Adipocyte (in vitro differentiated cells): Measurements from ENCODE around the gene NFATC1.
"Not testable (repeated sequence)": the region's sequence is repeated elsewhere in the genome, so short reads cannot be mapped to it uniquely, and the experiment has no call there.

ENCODE experiments used
- DNase-seq: peaks from one replicate; pipeline ENCODE4 v3.0.0-alpha.2; 2015; ENCODE audit warnings: low read depth
- H3K27me3 ChIP-seq: replicated peaks from 2 replicates; pipeline ENCODE4 v1.7.0; 2013; ENCODE audit warnings: mild to moderate bottlenecking, low read length, moderate library complexity; ENCODE audit not compliant: control insufficient read depth, insufficient read depth
- H3K36me3 ChIP-seq: 2 replicates; pipeline ENCODE4 v1.7.0; 2013; ENCODE audit warnings: low read length, mild to moderate bottlenecking, moderate library complexity; ENCODE audit not compliant: control insufficient read depth, insufficient read depth, severe bottlenecking
- H3K4me1 ChIP-seq: 2 replicates; pipeline ENCODE4 v1.7.0; 2013; ENCODE audit warnings: mild to moderate bottlenecking, low read length, moderate library complexity; ENCODE audit not compliant: control insufficient read depth, insufficient read depth
- H3K4me3 ChIP-seq: 2 replicates; pipeline ENCODE4 v1.7.0; 2013; ENCODE audit warnings: mild to moderate bottlenecking, low read length, moderate library complexity
- H3K9ac ChIP-seq: 2 replicates; pipeline ENCODE4 v1.7.0; 2013; ENCODE audit warnings: mild to moderate bottlenecking, low read length, moderate library complexity
- H3K9me3 ChIP-seq: 2 replicates; pipeline ENCODE4 v1.7.0; 2013; ENCODE audit warnings: mild to moderate bottlenecking, low read length, moderate library complexity; ENCODE audit not compliant: control insufficient read depth

NFATC1 gene

DNA sequence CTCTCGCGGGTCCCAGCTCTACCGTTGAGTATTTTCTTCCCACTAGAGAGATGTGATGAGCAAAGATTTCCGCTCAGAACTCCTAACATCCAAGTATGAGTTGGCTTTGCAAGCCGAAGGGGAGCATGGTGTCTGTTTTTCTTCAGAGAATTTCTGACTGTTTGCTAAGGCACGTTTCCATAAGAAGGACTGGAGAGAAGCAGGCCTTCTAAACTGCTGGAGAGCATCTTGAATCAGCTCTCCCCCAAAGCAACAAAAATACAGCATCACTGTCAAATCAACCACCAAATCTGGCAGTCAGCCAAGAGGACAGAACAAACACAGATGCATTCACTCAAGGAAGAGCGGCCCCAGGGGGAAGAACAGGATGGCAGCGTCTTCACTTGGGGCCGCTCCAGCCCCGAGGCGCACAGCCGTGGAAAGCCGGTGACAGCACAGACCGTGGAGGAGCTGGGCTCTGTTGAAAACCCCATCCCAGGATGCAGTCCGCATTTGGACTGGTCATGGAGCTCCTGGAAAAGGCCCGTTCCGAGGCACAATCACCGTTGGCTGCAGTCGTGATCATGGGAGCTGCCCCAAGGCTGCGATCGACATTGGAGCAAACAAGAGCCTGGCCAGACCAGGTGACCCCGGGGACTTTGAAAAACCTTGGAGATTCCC is 101.4 kb downstream of the NFATC1 start:
- Histone ChIP-seq H3K9me3 (peaks cover 35% of the 10 kb centered on the region), H3K9ac (no peak overlapping the region), H3K4me3 (no peak overlapping the region), H3K4me1 (no peaks in the 10 kb centered on the region), H3K36me3 (no peaks in the 10 kb centered on the region), H3K27me3 (no peaks in the 10 kb centered on the region)
- peak; percentile 44 for DNase-seq

DNA sequence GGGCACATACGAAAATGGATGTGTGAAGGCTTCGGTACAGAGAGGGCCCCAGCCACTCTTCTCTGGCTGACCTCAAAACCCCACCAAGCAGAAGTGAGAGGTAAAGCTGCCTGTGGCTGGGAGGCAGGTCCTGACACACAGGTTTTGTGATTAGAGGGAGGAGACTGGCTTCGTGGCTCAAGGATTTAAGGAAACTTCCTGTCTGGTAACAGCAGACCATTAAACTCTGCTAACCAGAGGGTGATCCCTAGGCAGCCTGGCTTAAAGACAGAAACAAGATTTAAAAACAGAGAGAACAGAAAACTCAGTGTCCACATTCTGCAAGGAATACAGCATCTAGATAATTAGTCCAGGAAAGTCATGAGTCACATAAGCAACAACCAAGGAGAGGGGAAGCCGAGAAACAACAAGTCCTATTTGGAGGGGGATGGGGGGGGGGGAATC is 101.9 kb downstream of the NFATC1 start:
- Histone ChIP-seq H3K4me1 (no peaks in the 10 kb centered on the region), H3K9ac (no peak overlapping the region), H3K4me3 (no peak overlapping the region), H3K36me3 (no peaks in the 10 kb centered on the region), H3K27me3 (peaks cover 1% of the 10 kb centered on the region), H3K9me3 (peaks cover 35% of the 10 kb centered on the region)
- no peak for DNase-seq

DNA sequence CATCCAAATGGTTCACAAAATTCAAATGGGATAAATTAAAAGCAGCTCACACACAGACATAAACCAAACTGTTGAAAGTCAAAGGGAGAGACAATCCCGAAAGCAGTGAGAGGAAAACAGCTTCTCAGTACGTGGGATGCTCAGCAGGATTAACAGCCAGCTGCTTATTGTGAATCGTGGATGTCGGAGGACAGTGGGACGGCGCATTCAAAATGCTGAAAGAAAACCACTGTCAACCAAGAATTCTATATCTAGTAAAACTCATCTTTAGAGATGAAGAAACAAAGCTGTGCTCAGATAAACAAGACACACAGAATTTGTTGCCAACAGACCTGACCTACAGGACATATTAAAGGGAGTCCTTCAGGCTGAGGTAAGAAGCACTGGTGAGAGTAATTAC is 102.9 kb downstream of the NFATC1 start:
- Histone ChIP-seq H3K27me3 (peaks cover 8% of the 10 kb centered on the region), H3K9me3 (peaks cover 35% of the 10 kb centered on the region), H3K36me3 (no peaks in the 10 kb centered on the region), H3K9ac (no peak overlapping the region), H3K4me3 (peak overlapping the region; percentile 13), H3K4me1 (no peaks in the 10 kb centered on the region)
- no peak for DNase-seq

DNA sequence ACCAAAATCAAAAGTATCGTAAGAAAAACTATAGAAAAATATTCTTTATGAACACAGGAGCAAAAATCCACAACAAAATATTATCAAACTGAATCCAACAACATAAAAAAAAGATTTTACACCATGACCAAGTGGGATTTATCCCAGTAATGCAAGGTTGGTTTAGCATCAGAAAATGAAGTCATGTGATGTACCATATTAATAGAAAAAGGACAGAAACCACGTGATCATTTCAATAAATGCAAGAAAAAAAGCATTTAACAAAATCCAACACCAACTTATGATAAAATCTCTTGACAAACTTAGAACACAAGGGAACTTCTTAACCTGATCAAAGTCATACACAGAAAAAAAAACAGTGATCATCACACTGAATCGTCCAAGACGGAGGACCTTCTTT is 105.3 kb downstream of the NFATC1 start:
- Histone ChIP-seq H3K27me3 (peaks cover 8% of the 10 kb centered on the region), H3K4me3 (no peak overlapping the region), H3K36me3 (no peaks in the 10 kb centered on the region), H3K9me3 (peaks cover 35% of the 10 kb centered on the region), H3K9ac (no peak overlapping the region), H3K4me1 (peaks cover 1% of the 10 kb centered on the region)
- DNase-seq, result no peak

DNA sequence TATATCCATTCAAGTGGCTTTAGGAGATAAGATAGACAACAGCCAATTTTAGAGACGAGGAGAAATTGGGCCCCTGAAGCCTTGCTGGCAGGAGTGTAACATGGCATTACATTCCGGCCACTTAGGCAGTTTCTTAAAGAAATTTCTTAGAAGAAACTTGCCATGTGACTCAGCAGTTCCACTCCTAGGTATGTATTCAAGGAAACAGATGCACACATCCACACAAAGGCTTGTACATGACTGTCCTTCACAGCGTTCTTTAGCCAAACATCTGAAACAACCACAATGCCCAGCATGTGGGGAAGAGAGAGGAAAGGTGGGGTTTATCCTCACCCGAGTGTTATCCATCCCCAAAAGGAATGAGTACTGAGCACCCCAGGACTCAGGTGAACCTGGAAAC is 107.1 kb downstream of the NFATC1 start:
- Histone ChIP-seq H3K27me3 (peaks cover 8% of the 10 kb centered on the region), H3K9me3 (peaks cover 33% of the 10 kb centered on the region), H3K4me1 (peaks cover 19% of the 10 kb centered on the region), H3K36me3 (no peaks in the 10 kb centered on the region), H3K4me3 (no peak overlapping the region), H3K9ac (no peak overlapping the region)
- peak; percentile 30 for DNase-seq

DNA sequence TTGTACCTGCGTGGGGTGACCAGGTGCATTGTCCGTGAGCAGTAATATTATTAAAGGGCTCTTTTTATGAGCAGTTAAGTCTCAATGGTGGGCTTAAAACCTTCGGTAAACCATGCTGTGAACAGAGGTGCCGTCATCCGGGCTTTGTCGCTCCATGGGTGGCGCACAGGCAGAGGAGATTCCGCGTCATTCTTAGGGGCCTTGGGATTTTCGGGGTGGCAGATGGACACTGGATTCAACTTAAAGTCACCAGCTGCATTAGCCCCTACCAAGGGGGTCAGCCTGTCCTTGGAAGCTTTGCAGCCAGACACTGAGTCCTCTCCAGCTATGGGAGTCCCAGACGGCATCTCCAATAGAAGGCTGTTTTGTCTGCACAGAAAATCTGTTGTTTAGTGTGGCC is 107.7 kb downstream of the NFATC1 start:
- H3K9me3 ChIP-seq, result peaks cover 27% of the 10 kb centered on the region
- H3K27me3 ChIP-seq, result peaks cover 8% of the 10 kb centered on the region
- no peak overlapping the region for H3K4me3 ChIP-seq
- no peak overlapping the region for H3K9ac ChIP-seq
- H3K36me3 ChIP-seq, result no peaks in the 10 kb centered on the region
- H3K4me1 ChIP-seq, result peaks cover 24% of the 10 kb centered on the region
- DNase-seq, result no peak

DNA sequence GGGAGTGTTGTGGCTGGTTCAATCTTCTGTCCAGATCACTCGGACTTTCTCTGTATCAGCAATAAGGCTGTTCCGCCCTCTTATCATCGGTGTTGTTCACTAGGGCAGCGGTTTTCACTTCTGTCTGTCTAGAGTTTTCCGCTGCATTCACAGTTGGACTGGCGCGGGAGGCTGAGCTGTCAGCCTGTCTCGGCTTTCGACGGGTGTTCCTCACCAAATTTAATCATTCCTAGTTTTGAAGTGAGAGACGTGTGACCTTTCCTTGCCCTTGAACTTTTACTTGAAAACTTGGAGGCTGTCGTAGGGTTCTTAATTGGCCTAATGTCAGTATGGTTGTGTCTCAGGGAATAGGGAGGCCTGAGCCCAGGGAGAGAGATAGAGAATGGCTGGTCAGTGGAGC is 108.3 kb downstream of the NFATC1 start:
- no peak overlapping the region for H3K9ac ChIP-seq
- H3K4me1 ChIP-seq, result peaks cover 26% of the 10 kb centered on the region
- no peaks in the 10 kb centered on the region for H3K36me3 ChIP-seq
- no peak for DNase-seq
- H3K9me3 ChIP-seq, result peaks cover 21% of the 10 kb centered on the region
- H3K27me3 ChIP-seq, result peaks cover 8% of the 10 kb centered on the region
- no peak overlapping the region for H3K4me3 ChIP-seq

DNA sequence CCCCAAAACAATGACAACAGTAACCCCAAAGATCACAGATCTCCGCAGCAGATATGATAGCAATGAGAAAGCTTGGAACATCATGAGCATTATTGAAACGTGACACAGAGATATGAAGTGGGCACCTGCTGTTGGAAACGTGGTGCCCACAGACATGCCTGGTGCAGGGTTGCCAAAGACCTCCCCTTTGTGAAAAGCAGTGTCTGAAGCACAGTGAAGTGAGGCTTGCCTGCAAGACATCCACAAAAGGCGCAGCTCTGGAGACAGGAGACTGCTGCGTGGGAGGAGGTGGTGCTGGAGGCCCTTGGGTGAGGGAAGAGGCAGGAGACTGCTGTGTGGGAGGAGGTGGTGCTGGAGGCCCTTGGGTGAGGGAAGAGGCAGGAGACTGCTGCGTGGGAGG is 108.8 kb downstream of the NFATC1 start:
- not testable (repeated sequence) for DNase-seq
- peaks cover 26% of the 10 kb centered on the region for H3K4me1 ChIP-seq

DNA sequence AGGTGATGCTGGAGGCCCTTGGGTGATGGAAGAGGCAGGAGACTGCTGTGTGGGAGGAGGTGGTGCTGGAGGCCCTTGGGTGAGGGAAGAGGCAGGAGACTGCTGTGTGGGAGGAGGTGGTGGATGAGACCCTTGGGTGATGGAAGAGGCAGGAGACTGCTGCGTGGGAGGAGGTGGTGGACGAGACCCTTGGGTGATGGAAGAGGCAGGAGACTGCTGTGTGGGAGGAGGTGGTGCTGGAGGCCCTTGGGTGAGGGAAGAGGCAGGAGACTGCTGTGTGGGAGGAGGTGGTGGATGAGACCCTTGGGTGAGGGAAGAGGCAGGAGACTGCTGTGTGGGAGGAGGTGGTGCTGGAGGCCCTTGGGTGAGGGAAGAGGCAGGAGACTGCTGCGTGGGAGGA is 109.7 kb downstream of the NFATC1 start:
- peaks cover 26% of the 10 kb centered on the region for H3K4me1 ChIP-seq
- H3K4me3 ChIP-seq, H3K9me3 ChIP-seq, DNase-seq, H3K36me3 ChIP-seq, H3K9ac ChIP-seq, H3K27me3 ChIP-seq: not testable (repeated sequence)

More for the DNA sequence above, 108.8 kb downstream of the NFATC1 start:
- H3K27me3 ChIP-seq, H3K4me3 ChIP-seq, H3K36me3 ChIP-seq, H3K9ac ChIP-seq: not testable (repeated sequence)
- peaks cover 16% of the 10 kb centered on the region for H3K9me3 ChIP-seq

DNA sequence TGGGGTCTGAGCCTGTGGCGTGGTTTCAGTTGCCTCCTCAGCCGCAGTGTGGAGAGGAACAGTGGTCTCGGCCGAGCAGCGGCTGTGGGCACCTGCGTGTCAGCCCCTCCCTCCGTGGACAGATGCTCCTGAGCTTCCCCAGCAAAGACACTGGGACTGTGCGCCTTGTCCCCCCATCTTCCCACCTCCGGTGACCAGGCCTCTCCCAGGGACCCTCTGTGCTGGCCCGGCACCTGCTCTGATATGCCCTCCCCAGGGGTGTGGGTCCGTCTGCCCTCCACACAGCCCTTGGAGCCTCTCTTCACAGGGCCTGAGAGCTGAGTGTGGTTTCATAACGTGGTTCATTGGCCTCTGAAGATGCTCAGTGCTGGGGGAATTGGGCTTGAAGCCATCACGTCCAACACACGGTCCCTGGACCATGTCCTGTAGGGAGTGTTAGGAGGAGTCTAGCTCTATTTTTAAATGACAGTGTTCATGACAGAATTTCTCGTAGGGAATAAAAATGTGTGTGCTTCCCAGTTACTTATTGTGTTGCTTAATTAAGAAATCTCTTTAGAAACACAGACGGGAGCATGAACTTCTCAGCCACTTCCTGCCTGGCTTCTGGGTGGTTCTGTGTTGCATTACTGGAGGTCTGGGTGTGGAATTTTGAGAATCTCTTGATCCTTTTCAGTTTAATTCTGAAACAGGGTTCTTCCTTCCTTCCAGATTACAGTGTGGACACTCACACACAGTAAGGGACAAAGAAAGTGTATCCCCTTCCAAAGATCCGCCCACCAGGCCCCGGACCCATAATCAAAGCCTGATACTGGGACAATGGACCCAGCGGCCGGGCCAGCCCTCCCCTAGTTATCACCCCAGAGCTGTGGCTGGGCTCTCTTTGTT is 110.7 kb downstream of the NFATC1 start:
- peaks cover 8% of the 10 kb centered on the region for H3K27me3 ChIP-seq
- H3K4me3 ChIP-seq, result peak overlapping the region; percentile 77
- no peaks in the 10 kb centered on the region for H3K36me3 ChIP-seq
- peak; percentile 26 for DNase-seq
- peaks cover 26% of the 10 kb centered on the region for H3K4me1 ChIP-seq
- H3K9ac ChIP-seq, result peak overlapping the region; percentile 66
- no peaks in the 10 kb centered on the region for H3K9me3 ChIP-seq

DNA sequence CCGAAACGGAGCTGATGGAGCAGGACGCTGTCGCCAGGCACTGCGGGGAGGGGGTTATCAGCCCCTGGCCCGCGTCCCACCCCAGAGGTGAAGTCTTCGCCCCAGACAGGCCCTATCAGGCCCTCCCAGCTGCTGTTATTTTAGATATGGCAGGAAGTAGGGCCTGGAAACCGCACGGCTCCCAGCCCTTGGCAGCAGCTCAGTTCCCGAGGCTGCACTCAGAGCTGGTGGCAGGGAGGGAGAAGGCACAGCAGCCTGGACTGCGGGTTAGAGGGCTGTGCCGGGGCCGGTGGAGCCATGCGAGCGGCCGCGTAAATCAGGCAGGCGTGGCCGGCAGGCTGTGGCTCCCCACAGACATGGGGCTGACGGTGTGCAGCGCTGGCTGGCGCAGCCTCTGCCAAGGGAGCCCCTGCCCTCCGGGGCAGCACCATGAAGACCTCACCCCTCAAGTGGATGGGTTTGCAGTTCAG is 111.4 kb downstream of the NFATC1 start:
- DNase-seq, result no peak
- peak overlapping the region; percentile 77 for H3K4me3 ChIP-seq

More for the DNA sequence above, 111.4 kb downstream of the NFATC1 start:
- Histone ChIP-seq H3K27me3 (peaks cover 8% of the 10 kb centered on the region), H3K36me3 (no peaks in the 10 kb centered on the region), H3K9ac (peak overlapping the region; percentile 66), H3K9me3 (no peaks in the 10 kb centered on the region), H3K4me1 (peaks cover 26% of the 10 kb centered on the region)
